Measurements from ENCODE around the gene ZDHHC5. TPM values are rescaled to one million over a fixed set of nuclear protein-coding genes. Genes with fewer than 3 reads are reported as not detected.

ZDHHC5 gene
- total and polyA plus RNA-seq, 2 of the 13 experiments (the other 11 are each of a cell fraction or from before 2014, with no cell fraction given): 26.6 to 34.0 TPM

GRCh38 chr11:57657194-57658022 is 10.5 kb upstream of the ZDHHC5 start, which contains the start of gene CLP1 (continued):
- TF ChIP-seq, protein P1, sequence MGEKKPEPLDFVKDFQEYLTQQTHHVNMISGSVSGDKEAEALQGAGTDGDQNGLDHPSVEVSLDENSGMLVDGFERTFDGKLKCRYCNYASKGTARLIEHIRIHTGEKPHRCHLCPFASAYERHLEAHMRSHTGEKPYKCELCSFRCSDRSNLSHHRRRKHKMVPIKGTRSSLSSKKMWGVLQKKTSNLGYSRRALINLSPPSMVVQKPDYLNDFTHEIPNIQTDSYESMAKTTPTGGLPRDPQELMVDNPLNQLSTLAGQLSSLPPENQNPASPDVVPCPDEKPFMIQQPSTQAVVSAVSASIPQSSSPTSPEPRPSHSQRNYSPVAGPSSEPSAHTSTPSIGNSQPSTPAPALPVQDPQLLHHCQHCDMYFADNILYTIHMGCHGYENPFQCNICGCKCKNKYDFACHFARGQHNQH (CRISPR knock-in tag; IDR thresholded peaks at IDR 0.05): peak; percentile 70; the same call in 1 of the 2 replicates
- TF ChIP-seq HMGXB3 (CRISPR knock-in tag; IDR thresholded peaks at IDR 0.05; ENCODE audit: borderline replicate concordance) (peak; percentile 81; the same call in 1 of the 2 replicates), ZNF280D (CRISPR knock-in tag; IDR thresholded peaks at IDR 0.05) (no peak), ZNF839 (CRISPR knock-in tag; IDR thresholded peaks at IDR 0.05; ENCODE audit: borderline replicate concordance) (no peak), PATZ1 (CRISPR knock-in tag; IDR thresholded peaks at IDR 0.05) (peak; percentile 100), SUZ12 (IDR thresholded peaks at IDR 0.05; ENCODE audit: low read depth, low read length) (peak; percentile 91), ZBED4 (CRISPR knock-in tag; IDR thresholded peaks at IDR 0.05; ENCODE audit: borderline replicate concordance) (0 out of 2 replicates have a peak, but pooled peaks have one; percentile 35), EP300 (IDR thresholded peaks at IDR 0.05; ENCODE audit: low read depth in 2 of 2, low read length in 2 of 2) (0 out of 4 replicates have a peak, but pooled peaks of 1 of the 2 experiments have one; percentile 7), EP300 (CRISPR knock-in tag; IDR thresholded peaks at IDR 0.05; ENCODE audit: borderline replicate concordance) (peak; percentile 51; the same call in 1 of the 2 replicates), ZNF607 (CRISPR knock-in tag; IDR thresholded peaks at IDR 0.05; ENCODE audit: borderline replicate concordance) (no peak), TGIF2 (CRISPR knock-in tag; IDR thresholded peaks at IDR 0.05) (0 out of 2 replicates have a peak, but pooled peaks have one; percentile 83)
